ENCODE data around the gene GTF2H1.

The GTF2H1 gene

GRCh38 chr11:18309691-18310090 is 12.7 kb upstream of the GTF2H1 start:
- Histone ChIP-seq H3K23ac (ENCODE audit: low read length) (no peak overlapping the region), H2AK5ac (ENCODE audit: low read length) (no peak overlapping the region), H3K14ac (ENCODE audit: low read length) (no peak overlapping the region), H3K27me3 (ENCODE audit: insufficient read depth, low read length) (no peaks in the 10 kb centered on the region), H3K9ac (ENCODE audit: low read length) (no peak overlapping the region), H3K4ac (ENCODE audit: low read depth, low read length) (no peak overlapping the region), H3K27ac (ENCODE audit: low read depth, low read length) (no peak overlapping the region), H2BK5ac (ENCODE audit: low read depth, low read length, poor library complexity) (no peak overlapping the region), H3K79me2 (ENCODE audit: control insufficient read depth, insufficient read depth, low read length, poor library complexity) (no peaks in the 10 kb centered on the region), H3K79me1 (ENCODE audit: low read length) (peaks cover 4% of the 10 kb centered on the region), H3K9me3 (ENCODE audit: insufficient read depth, low read depth, low read length) (no peaks in the 10 kb centered on the region), H3K18ac (ENCODE audit: low read length) (no peak overlapping the region), H2BK120ac (ENCODE audit: insufficient read depth, low read length, poor library complexity) (no peak overlapping the region), H3K4me1 (ENCODE audit: control insufficient read depth in 1 of 2, insufficient read depth in 2 of 2, low read length in 2 of 2) (peaks cover 9 to 13% of the 10 kb centered on the region in 2 experiments), H2AFZ (ENCODE audit: insufficient read depth, low read length, poor library complexity) (no peak overlapping the region), H4K12ac (ENCODE audit: low read depth, low read length) (no peak overlapping the region), H3K4me2 (ENCODE audit: low read length) (no peak overlapping the region), H2BK12ac (ENCODE audit: low read length) (no peak overlapping the region), H4K91ac (ENCODE audit: low read depth, low read length) (no peak overlapping the region), H3K36me3 (ENCODE audit: control insufficient read depth in 1 of 2, insufficient read depth in 2 of 2, low read length in 2 of 2) (peaks cover 6 to 18% of the 10 kb centered on the region in 2 experiments), H4K8ac (ENCODE audit: low read depth, low read length) (no peak overlapping the region), H3K4me3 (ENCODE audit: low read depth, low read length) (no peak overlapping the region)
- DNase-seq = no peak
- WGBS (ENCODE audit: extremely low coverage, insufficient coverage, insufficient read length) = no CpG with 5 or more reads among the region's 5 CpGs

GRCh38 chr11:18310800-18311340 is 11.5 kb upstream of the GTF2H1 start:
- Histone ChIP-seq H3K23ac (ENCODE audit: low read length) (no peak overlapping the region), H2AFZ (ENCODE audit: insufficient read depth, low read length, poor library complexity) (no peak overlapping the region), H3K27ac (ENCODE audit: low read depth, low read length) (no peak overlapping the region), H3K14ac (ENCODE audit: low read length) (no peak overlapping the region), H3K4me2 (ENCODE audit: low read length) (no peak overlapping the region), H3K4me1 (ENCODE audit: control insufficient read depth in 1 of 2, insufficient read depth in 2 of 2, low read length in 2 of 2) (peaks cover 15% of the 10 kb centered on the region in 2 experiments), H4K12ac (ENCODE audit: low read depth, low read length) (no peak overlapping the region), H4K91ac (ENCODE audit: low read depth, low read length) (no peak overlapping the region), H2BK5ac (ENCODE audit: low read depth, low read length, poor library complexity) (no peak overlapping the region), H3K4ac (ENCODE audit: low read depth, low read length) (no peak overlapping the region), H3K18ac (ENCODE audit: low read length) (no peak overlapping the region), H3K9ac (ENCODE audit: low read length) (no peak overlapping the region), H3K79me1 (ENCODE audit: low read length) (peaks cover 11% of the 10 kb centered on the region), H3K27me3 (ENCODE audit: insufficient read depth, low read length) (no peaks in the 10 kb centered on the region), H3K9me3 (ENCODE audit: insufficient read depth, low read depth, low read length) (no peaks in the 10 kb centered on the region), H2AK5ac (ENCODE audit: low read length) (no peak overlapping the region), H2BK12ac (ENCODE audit: low read length) (no peak overlapping the region), H3K36me3 (ENCODE audit: control insufficient read depth in 1 of 2, insufficient read depth in 2 of 2, low read length in 2 of 2) (peaks cover 6 to 14% of the 10 kb centered on the region in 2 experiments), H2BK120ac (ENCODE audit: insufficient read depth, low read length, poor library complexity) (no peak overlapping the region), H3K79me2 (ENCODE audit: control insufficient read depth, insufficient read depth, low read length, poor library complexity) (no peaks in the 10 kb centered on the region), H3K4me3 (ENCODE audit: low read depth, low read length) (no peak overlapping the region), H4K8ac (ENCODE audit: low read depth, low read length) (no peak overlapping the region)
- no CpG with 5 or more reads among the region's 6 CpGs for WGBS (ENCODE audit: extremely low coverage, insufficient coverage, insufficient read length)
- peak in 1 of 2 donors; percentile 41 for DNase-seq

DNA sequence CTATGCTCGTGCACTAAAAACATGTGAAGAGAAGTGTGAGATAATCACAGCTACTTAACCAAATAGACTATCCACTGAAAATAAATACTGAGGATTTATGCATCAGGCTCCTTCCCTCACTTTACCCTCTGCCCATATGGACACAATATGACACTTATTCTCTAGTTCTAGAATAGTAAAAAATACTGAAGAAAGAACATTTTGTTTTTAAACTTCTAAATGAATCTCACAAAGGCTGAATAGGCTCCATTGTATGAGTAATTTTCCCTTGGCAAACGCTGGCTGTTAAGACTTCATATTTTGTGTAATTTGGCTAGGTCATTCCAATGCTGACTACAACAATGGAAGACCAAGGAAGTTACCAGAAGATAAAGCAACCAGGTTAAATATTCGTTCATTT is 10.4 kb upstream of the GTF2H1 start:
- H2AFZ ChIP-seq (ENCODE audit: insufficient read depth, low read length, poor library complexity) = no peak overlapping the region
- H3K36me3 ChIP-seq (ENCODE audit: control insufficient read depth in 1 of 2, insufficient read depth in 2 of 2, low read length in 2 of 2) = peaks cover 6 to 13% of the 10 kb centered on the region in 2 experiments
- H2AK5ac ChIP-seq (ENCODE audit: low read length) = no peak overlapping the region
- H4K12ac ChIP-seq (ENCODE audit: low read depth, low read length) = no peak overlapping the region
- WGBS (ENCODE audit: extremely low coverage, insufficient coverage, insufficient read length) = no CpG with 5 or more reads among the region's 3 CpGs
- no peak for DNase-seq
- no peak overlapping the region for H4K8ac ChIP-seq (ENCODE audit: low read depth, low read length)
- H3K27ac ChIP-seq (ENCODE audit: low read depth, low read length) = no peak overlapping the region
- no peaks in the 10 kb centered on the region for H3K79me2 ChIP-seq (ENCODE audit: control insufficient read depth, insufficient read depth, low read length, poor library complexity)
- no peak overlapping the region for H2BK5ac ChIP-seq (ENCODE audit: low read depth, low read length, poor library complexity)
- H3K79me1 ChIP-seq (ENCODE audit: low read length) = peaks cover 11% of the 10 kb centered on the region
- no peak overlapping the region for H3K4me2 ChIP-seq (ENCODE audit: low read length)
- no peak overlapping the region for H2BK120ac ChIP-seq (ENCODE audit: insufficient read depth, low read length, poor library complexity)
- H4K91ac ChIP-seq (ENCODE audit: low read depth, low read length) = no peak overlapping the region
- H3K4ac ChIP-seq (ENCODE audit: low read depth, low read length) = no peak overlapping the region
- H3K4me3 ChIP-seq (ENCODE audit: low read depth, low read length) = no peak overlapping the region
- no peaks in the 10 kb centered on the region for H3K9me3 ChIP-seq (ENCODE audit: insufficient read depth, low read depth, low read length)
- no peak overlapping the region for H3K9ac ChIP-seq (ENCODE audit: low read length)
- H3K18ac ChIP-seq (ENCODE audit: low read length) = no peak overlapping the region
- no peak overlapping the region for H2BK12ac ChIP-seq (ENCODE audit: low read length)
- no peak overlapping the region for H3K14ac ChIP-seq (ENCODE audit: low read length)
- H3K27me3 ChIP-seq (ENCODE audit: insufficient read depth, low read length) = no peaks in the 10 kb centered on the region
- peaks cover 15% of the 10 kb centered on the region in 2 experiments for H3K4me1 ChIP-seq (ENCODE audit: control insufficient read depth in 1 of 2, insufficient read depth in 2 of 2, low read length in 2 of 2)
- no peak overlapping the region for H3K23ac ChIP-seq (ENCODE audit: low read length)

- H3K14ac ChIP-seq (ENCODE audit: low read length) = no peak overlapping the region
- H3K79me2 ChIP-seq (ENCODE audit: control insufficient read depth, insufficient read depth, low read length, poor library complexity) = no peaks in the 10 kb centered on the region
- peak overlapping the region; percentile 56 for H3K27ac ChIP-seq (ENCODE audit: low read depth, low read length)
- H3K79me1 ChIP-seq (ENCODE audit: low read length) = peaks cover 11% of the 10 kb centered on the region
- no peak overlapping the region for H3K4me2 ChIP-seq (ENCODE audit: low read length)
- no peak overlapping the region for H3K9ac ChIP-seq (ENCODE audit: low read length)
- peaks cover 15% of the 10 kb centered on the region in 2 experiments for H3K4me1 ChIP-seq (ENCODE audit: control insufficient read depth in 1 of 2, insufficient read depth in 2 of 2, low read length in 2 of 2)
- no peak overlapping the region for H4K91ac ChIP-seq (ENCODE audit: low read depth, low read length)
- H2AK5ac ChIP-seq (ENCODE audit: low read length) = no peak overlapping the region
- peaks cover 6 to 13% of the 10 kb centered on the region in 2 experiments for H3K36me3 ChIP-seq (ENCODE audit: control insufficient read depth in 1 of 2, insufficient read depth in 2 of 2, low read length in 2 of 2)
- H4K12ac ChIP-seq (ENCODE audit: low read depth, low read length) = no peak overlapping the region
- no peak overlapping the region for H2AFZ ChIP-seq (ENCODE audit: insufficient read depth, low read length, poor library complexity)
- WGBS (ENCODE audit: extremely low coverage, insufficient coverage, insufficient read length) = no CpG with 5 or more reads among the region's 2 CpGs
- H3K27me3 ChIP-seq (ENCODE audit: insufficient read depth, low read length) = no peaks in the 10 kb centered on the region
- H3K23ac ChIP-seq (ENCODE audit: low read length) = no peak overlapping the region
- H4K8ac ChIP-seq (ENCODE audit: low read depth, low read length) = no peak overlapping the region
- no peak overlapping the region for H3K4ac ChIP-seq (ENCODE audit: low read depth, low read length)
- peak overlapping the region; percentile 16 for H2BK5ac ChIP-seq (ENCODE audit: low read depth, low read length, poor library complexity)
- H2BK120ac ChIP-seq (ENCODE audit: insufficient read depth, low read length, poor library complexity) = no peak overlapping the region
- H3K4me3 ChIP-seq (ENCODE audit: low read depth, low read length) = no peak overlapping the region
- DNase-seq = peak; percentile 97 to 99
- no peak overlapping the region for H3K18ac ChIP-seq (ENCODE audit: low read length)
- H3K9me3 ChIP-seq (ENCODE audit: insufficient read depth, low read depth, low read length) = no peaks in the 10 kb centered on the region
- H2BK12ac ChIP-seq (ENCODE audit: low read length) = no peak overlapping the region
Observed at GRCh38 chr11:18312663-18313420, 9.5 kb upstream of the GTF2H1 start.
